NK-92 treated with Interleukin-12 subunit alpha and Interleukin-12 subunit beta, amount 100 ng/mL, for 24 hours (cell line): ENCODE data around the gene RASGRP3.
A peak's percentile ranks its signal among the peaks of the same experiment; 100 is the strongest.
"Not testable (repeated sequence)": the region's sequence is repeated elsewhere in the genome, so short reads cannot be mapped to it uniquely, and the experiment has no call there.

ENCODE experiments used
- DNase-seq: peaks from one replicate; lab custom pipeline; 2025; lab: John Stamatoyannopoulos, UW

RASGRP3 gene

GRCh38 chr2:33476131-33476792 is at the start of gene RASGRP3:
TSS of gene RASGRP3 (plus strand) at chr2:33476649. CDS start at chr2:33515137, 38,488 bp downstream.
- DNase-seq: peak; percentile 49

GRCh38 chr2:33426666-33427231 is 49.7 kb upstream of the RASGRP3 start:
- DNase-seq: no peak

GRCh38 chr2:33430077-33430476 is 46.4 kb upstream of the RASGRP3 start:
- DNase-seq: no peak

GRCh38 chr2:33430856-33431255 is 45.6 kb upstream of the RASGRP3 start:
- no peak for DNase-seq

GRCh38 chr2:33432871-33433270 is 43.6 kb upstream of the RASGRP3 start:
- no peak for DNase-seq

- no peak for DNase-seq
Measured at GRCh38 chr2:33433279-33434235, 42.9 kb upstream of the RASGRP3 start.

- DNase-seq: no peak
Measured at GRCh38 chr2:33435518-33435917, 40.9 kb upstream of the RASGRP3 start.

- no peak for DNase-seq
Measured at GRCh38 chr2:33436083-33436482, 40.4 kb upstream of the RASGRP3 start.

- DNase-seq: no peak
Measured at GRCh38 chr2:33437297-33437696, 39.2 kb upstream of the RASGRP3 start.

- DNase-seq: no peak
Measured at GRCh38 chr2:33437815-33438214, 38.6 kb upstream of the RASGRP3 start.

- peak; percentile 2 for DNase-seq
Measured at GRCh38 chr2:33441235-33441810, 35.1 kb upstream of the RASGRP3 start.

GRCh38 chr2:33442052-33442451 is 34.4 kb upstream of the RASGRP3 start:
- not testable (repeated sequence) for DNase-seq

- DNase-seq: no peak
Measured at GRCh38 chr2:33442528-33443079, 33.8 kb upstream of the RASGRP3 start.

- DNase-seq: no peak
Measured at GRCh38 chr2:33443274-33443829, 33.1 kb upstream of the RASGRP3 start.

GRCh38 chr2:33444967-33445366 is 31.5 kb upstream of the RASGRP3 start:
- DNase-seq: no peak

- DNase-seq: no peak
Measured at GRCh38 chr2:33448220-33448899, 28.1 kb upstream of the RASGRP3 start.

- DNase-seq: no peak
Measured at GRCh38 chr2:33451214-33451613, 25.2 kb upstream of the RASGRP3 start.

GRCh38 chr2:33451825-33452224 is 24.6 kb upstream of the RASGRP3 start:
- DNase-seq: no peak

GRCh38 chr2:33452545-33452944 is 23.9 kb upstream of the RASGRP3 start:
- no peak for DNase-seq

- DNase-seq: no peak
Measured at GRCh38 chr2:33453905-33454479, 22.5 kb upstream of the RASGRP3 start.
